Natural killer cell (primary cell): ENCODE results near the gene USP33. TPM values are rescaled to one million over a fixed set of nuclear protein-coding genes. Genes with fewer than 3 reads are reported as not detected.

Source experiments
- ATAC-seq, 3 donors: fragments of 150-1000 bp in 2 of 3; fragments of 200-7000 bp in 1 of 3; cut with Tn5 transposase; 1 replicate in 1 of 3; 2 replicates in 2 of 3; pipeline ENCODE4 v1.10.0; 2021; ENCODE audit warnings: mild to moderate bottlenecking in 2 of 3, moderate library complexity in 2 of 3
- DNase-seq, 2 donors: peaks; one replicate each; pipeline versions ENCODE4 v3.0.0 to v3.0.0-alpha.2; 2013 to 2021; ENCODE audit warnings: mixed read lengths in 1 of 2
- H3K27ac ChIP-seq: one replicate; pipeline ENCODE4 v1.5.1; 2013; ENCODE audit warnings: mild to moderate bottlenecking, low read length
- H3K27me3 ChIP-seq: one replicate; pipeline ENCODE4 v1.6.1; 2013; ENCODE audit warnings: low read length; ENCODE audit not compliant: control insufficient read depth, insufficient read depth
- H3K36me3 ChIP-seq: one replicate; pipeline ENCODE4 v1.6.1; 2013; ENCODE audit warnings: low read length; ENCODE audit not compliant: control insufficient read depth, insufficient read depth
- H3K4me1 ChIP-seq: one replicate; pipeline ENCODE4 v1.6.1; 2013; ENCODE audit warnings: low read length; ENCODE audit not compliant: control insufficient read depth, insufficient read depth
- H3K4me3 ChIP-seq: one replicate; pipeline ENCODE4 v1.5.1; 2013; ENCODE audit warnings: low read length
- H3K9me3 ChIP-seq: one replicate; pipeline ENCODE4 v1.6.1; 2013; ENCODE audit warnings: low read length; ENCODE audit not compliant: control insufficient read depth, insufficient read depth
- H3K27ac Mint-ChIP-seq, 2 donors: one replicate each; pipeline ENCODE4 v1.8.0; 2022; ENCODE audit warnings: mild to moderate bottlenecking in 2 of 2, mixed read lengths in 2 of 2, moderate library complexity in 1 of 2
- H3K27me3 Mint-ChIP-seq, 2 donors: one replicate each; pipeline ENCODE4 v1.8.0; 2022; ENCODE audit warnings: low read depth in 2 of 2, mixed read lengths in 2 of 2
- H3K36me3 Mint-ChIP-seq: one replicate; pipeline ENCODE4 v1.8.0; 2022; ENCODE audit warnings: mixed read lengths
- H3K4me1 Mint-ChIP-seq, 2 donors: one replicate each; pipeline ENCODE4 v1.8.0; 2022; ENCODE audit warnings: mixed read lengths in 2 of 2
- H3K4me3 Mint-ChIP-seq: one replicate; pipeline ENCODE4 v1.8.0; 2022; ENCODE audit warnings: mild to moderate bottlenecking, moderate library complexity, mixed read lengths
- H3K9me3 Mint-ChIP-seq, 2 donors: one replicate each; pipeline ENCODE4 v1.8.0; 2022; ENCODE audit warnings: mixed read lengths in 2 of 2
- WGBS: methylation state at CpG from one replicate; pipeline ENCODE4 v1.1.7; 2013; ENCODE audit warnings: missing lambda C conversion rate; ENCODE audit not compliant: insufficient coverage; 5-methylcytosine and 5-hydroxymethylcytosine counted together
- intact Hi-C: fragments of 100-400 bp; cut with micrococcal nuclease; formaldehyde crosslinking; loops from one replicate; pipeline ENCODE4 v1.14.2; 2022
- total RNA-seq, 4 donors: library from RNA; stranded (reverse); fragments of 120-200 nt in 1 of 4; gene quantifications; one replicate each; pipeline versions ENCODE4 v1.2.3 to v1.2.4, GENCODE V29; 2013 to 2022
- TF ChIP-seq, protein P1 (sequence below): fragments of 200-600 bp; IDR thresholded peaks from one replicate; pipeline ENCODE4 v1.8.0; 2022; ENCODE audit warnings: antibody characterized with exemption

USP33 gene
- total RNA-seq, 3 donors from 2014 or later (not counting 1 experiment from before 2014, with no cell fraction given), result 88.1 to 112 (median 101) TPM

DNA sequence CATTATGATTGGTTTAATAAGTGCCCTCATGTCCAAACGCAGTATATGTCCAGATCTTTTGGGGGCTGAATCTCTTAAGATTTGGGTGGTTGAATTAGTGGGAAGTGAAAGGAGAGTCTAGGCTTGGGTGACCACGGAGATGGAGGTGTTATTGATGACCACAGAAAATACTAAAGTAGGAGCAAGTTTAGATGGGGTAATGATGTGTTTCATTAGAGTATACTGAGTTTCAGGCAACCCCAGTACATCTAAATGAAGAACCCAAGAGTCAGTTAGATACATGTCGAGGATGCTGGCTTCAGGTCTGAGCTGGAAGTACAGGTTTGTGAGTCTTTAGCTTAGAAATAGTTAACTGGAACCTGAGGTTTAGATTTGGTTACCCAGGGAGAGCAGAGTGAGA is 70.7 kb downstream of the USP33 start:
- no peaks in the 10 kb centered on the region for H3K9me3 ChIP-seq
- intact Hi-C loops, result no loop called here
- TF ChIP-seq, protein P1, sequence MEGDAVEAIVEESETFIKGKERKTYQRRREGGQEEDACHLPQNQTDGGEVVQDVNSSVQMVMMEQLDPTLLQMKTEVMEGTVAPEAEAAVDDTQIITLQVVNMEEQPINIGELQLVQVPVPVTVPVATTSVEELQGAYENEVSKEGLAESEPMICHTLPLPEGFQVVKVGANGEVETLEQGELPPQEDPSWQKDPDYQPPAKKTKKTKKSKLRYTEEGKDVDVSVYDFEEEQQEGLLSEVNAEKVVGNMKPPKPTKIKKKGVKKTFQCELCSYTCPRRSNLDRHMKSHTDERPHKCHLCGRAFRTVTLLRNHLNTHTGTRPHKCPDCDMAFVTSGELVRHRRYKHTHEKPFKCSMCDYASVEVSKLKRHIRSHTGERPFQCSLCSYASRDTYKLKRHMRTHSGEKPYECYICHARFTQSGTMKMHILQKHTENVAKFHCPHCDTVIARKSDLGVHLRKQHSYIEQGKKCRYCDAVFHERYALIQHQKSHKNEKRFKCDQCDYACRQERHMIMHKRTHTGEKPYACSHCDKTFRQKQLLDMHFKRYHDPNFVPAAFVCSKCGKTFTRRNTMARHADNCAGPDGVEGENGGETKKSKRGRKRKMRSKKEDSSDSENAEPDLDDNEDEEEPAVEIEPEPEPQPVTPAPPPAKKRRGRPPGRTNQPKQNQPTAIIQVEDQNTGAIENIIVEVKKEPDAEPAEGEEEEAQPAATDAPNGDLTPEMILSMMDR, result no peak
- 79% methylated on average over 3 of the region's 3 CpGs for WGBS
- H3K4me3 ChIP-seq, result no peak overlapping the region
- peaks cover 3 to 10% of the 10 kb centered on the region in 2 donors for H3K4me1 Mint-ChIP-seq
- H3K4me3 Mint-ChIP-seq, result no peak overlapping the region
- H3K36me3 ChIP-seq, result no peaks in the 10 kb centered on the region
- no peaks in the 10 kb centered on the region for H3K36me3 Mint-ChIP-seq
- no peaks in the 10 kb centered on the region for H3K9me3 Mint-ChIP-seq
- H3K27ac ChIP-seq, result no peak overlapping the region
- H3K27ac Mint-ChIP-seq, result peak overlapping the region in 1 of 2 donors; percentile 6
- ATAC-seq (no peak), DNase-seq (no peak)
- H3K27me3 Mint-ChIP-seq, result no peaks in the 10 kb centered on the region
- H3K27me3 ChIP-seq, result no peaks in the 10 kb centered on the region
- H3K4me1 ChIP-seq, result peaks cover 8% of the 10 kb centered on the region

DNA sequence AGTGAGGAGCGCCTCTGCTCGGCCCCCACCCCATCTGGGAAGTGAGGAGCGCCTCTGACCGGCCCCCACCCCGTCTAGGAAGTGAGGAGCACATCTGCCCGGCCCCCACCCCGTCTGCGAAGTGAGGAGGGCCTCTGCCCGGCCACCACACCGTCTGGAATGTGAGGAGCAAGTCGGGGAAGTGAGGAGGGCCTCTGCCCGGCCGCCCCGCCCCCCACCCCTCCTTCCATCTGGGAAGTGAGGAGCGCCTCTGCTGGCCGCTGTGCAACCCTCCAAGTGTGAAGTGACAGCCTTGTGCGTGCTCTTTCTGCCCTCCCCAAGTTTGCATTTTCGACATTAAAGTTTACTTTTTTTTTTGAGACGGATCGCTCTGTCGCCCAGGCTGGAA is 72.1 kb downstream of the USP33 start:
- H3K36me3 Mint-ChIP-seq, result no peaks in the 10 kb centered on the region
- WGBS, result 62% methylated on average over 21 of the region's 21 CpGs

DNA sequence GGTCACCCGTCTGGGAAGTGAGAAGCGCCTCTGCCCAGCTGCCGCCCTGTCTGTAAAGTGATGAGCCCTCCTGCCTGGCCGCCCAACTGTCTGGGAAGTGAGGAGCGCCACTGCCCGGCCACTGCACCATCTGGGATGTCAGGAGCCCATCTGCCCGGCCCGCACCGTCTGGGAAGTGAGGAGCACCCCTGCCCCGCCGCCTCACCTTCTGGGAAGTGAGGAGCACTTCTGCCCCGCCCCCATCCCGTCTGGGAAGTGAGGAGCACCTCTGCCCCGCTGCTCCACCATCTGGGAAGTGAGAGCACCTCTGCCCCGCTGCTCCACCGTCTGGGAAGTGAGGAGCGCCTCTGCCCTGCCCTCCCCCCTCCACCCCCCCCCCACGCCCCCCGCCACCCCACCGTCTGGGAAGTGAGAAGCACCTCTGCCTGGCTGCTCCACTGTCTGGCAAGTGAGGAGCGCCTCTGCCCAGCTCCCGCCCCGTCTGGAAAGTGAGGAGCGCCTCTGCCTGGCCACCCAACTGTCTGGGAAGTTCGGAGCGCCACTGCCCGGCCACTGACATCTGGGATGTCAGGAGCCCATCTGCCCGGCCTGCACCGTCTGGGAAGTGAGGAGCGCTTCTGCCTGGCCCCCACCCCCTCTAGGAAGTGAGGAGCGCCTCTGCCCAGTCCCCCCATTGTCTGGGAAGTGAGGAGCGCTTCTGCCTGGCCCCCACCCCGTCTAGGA is 72.7 kb downstream of the USP33 start:
- H3K4me1 Mint-ChIP-seq, result peaks cover 16 to 26% of the 10 kb centered on the region in 2 donors
- ATAC-seq, result no peak
- no peaks in the 10 kb centered on the region for H3K27me3 Mint-ChIP-seq
- H3K9me3 Mint-ChIP-seq, result no peaks in the 10 kb centered on the region
- TF ChIP-seq, protein P1, result no peak
- no peak for DNase-seq
- no peak overlapping the region for H3K4me3 Mint-ChIP-seq
- no peaks in the 10 kb centered on the region for H3K36me3 ChIP-seq
- H3K36me3 Mint-ChIP-seq, result no peaks in the 10 kb centered on the region
- no peak overlapping the region for H3K27ac Mint-ChIP-seq
- no peaks in the 10 kb centered on the region for H3K9me3 ChIP-seq
- H3K4me3 ChIP-seq, result no peak overlapping the region
- 95% methylated on average over 28 of the region's 33 CpGs for WGBS
- H3K27ac ChIP-seq, result no peak overlapping the region
- peaks cover 13% of the 10 kb centered on the region for H3K4me1 ChIP-seq
- no peaks in the 10 kb centered on the region for H3K27me3 ChIP-seq
- intact Hi-C loops, result no loop called here

More for the DNA sequence above, 72.1 kb downstream of the USP33 start:
- Mint-ChIP-seq H3K27ac (no peak overlapping the region), H3K9me3 (no peaks in the 10 kb centered on the region), H3K4me1 (peaks cover 11 to 20% of the 10 kb centered on the region in 2 donors), H3K27me3 (no peaks in the 10 kb centered on the region), H3K4me3 (peak overlapping the region; percentile 72)
- Histone ChIP-seq H3K27me3 (no peaks in the 10 kb centered on the region), H3K9me3 (no peaks in the 10 kb centered on the region), H3K36me3 (no peaks in the 10 kb centered on the region), H3K27ac (no peak overlapping the region), H3K4me1 (peaks cover 13% of the 10 kb centered on the region), H3K4me3 (no peak overlapping the region)
- TF ChIP-seq, protein P1, result no peak
- ATAC-seq, result no peak
- intact Hi-C loops, result no loop called here
- DNase-seq, result peak in 1 of 2 donors; percentile 40
